K562 (cell line): ENCODE data around the gene TNFSF15. TPM values are rescaled to one million over a fixed set of nuclear protein-coding genes. Genes with fewer than 3 reads are reported as not detected.

Experiments used
- ARNT ChIP-seq, 2 experiments: fragments of 450-650 bp; IDR thresholded peaks; 2 replicates each; pipeline ENCODE4 v1.6.1; 2016; ENCODE audit warnings: mild to moderate bottlenecking in 1 of 2
- KAT8 ChIP-seq: fragments of 450-650 bp; IDR thresholded peaks from 2 replicates; pipeline ENCODE4 v1.6.1; 2016; ENCODE audit warnings: low read depth, mild to moderate bottlenecking
- NCOA2 ChIP-seq, 2 experiments: fragments of 450-650 bp; IDR thresholded peaks; 2 replicates each; pipeline ENCODE4 v1.6.1; 2018; ENCODE audit warnings: mild to moderate bottlenecking in 2 of 2, moderate library complexity in 1 of 2; ENCODE audit not compliant: partially characterized antibody in 2 of 2
- SETDB1 ChIP-seq: IDR thresholded peaks from one replicate; pipeline ENCODE4 v1.6.1; 2012; ENCODE audit warnings: low read length, control low read depth, inconsistent platforms
- ZBED1 ChIP-seq: IDR thresholded peaks from 2 replicates; pipeline ENCODE4 v1.6.1; 2014
- ZNF77 ChIP-seq: fragments of 250-450 bp; sonication (Bioruptor Pico); IDR thresholded peaks from 2 replicates; pipeline ENCODE4 v1.5.0; 2020
- polyA plus RNA-seq, 8 experiments: library from polyadenylated mRNA; depleted of rRNA in 4 of 8; stranded (reverse) in 5 of 8; unstranded in 3 of 8; fragments of >200 nt; fragmentation: Nextera tagmentation in 2 of 8; fragmentation: Illumina TruSeq in 1 of 8; extraction: Ambion mirVana in 2 of 8; extraction: Trizol in 1 of 8; gene quantifications; 2 replicates each; pipeline versions ENCODE4 v1.2.1 to v1.2.3, GENCODE V29; 2011 to 2014; ENCODE audit warnings: inconsistent platforms in 1 of 8, missing spikeins in 1 of 8
- total RNA-seq, 7 experiments: library from RNA; depleted of rRNA in 6 of 7; stranded (reverse); fragments of >200 nt in 6 of 7; fragmentation: Illumina TruSeq in 2 of 7; extraction: Trizol in 2 of 7; gene quantifications; 2 replicates each; pipeline versions ENCODE4 v1.2.1 to v1.2.3, GENCODE V29; 2011 to 2021; ENCODE audit warnings: low replicate concordance in 1 of 7
- TF ChIP-seq, protein P1 (sequence below): fragments of 200-600 bp; sonication (generic); IDR thresholded peaks from one replicate; pipeline ENCODE4 v1.6.1; 2012; ENCODE audit warnings: mild to moderate bottlenecking, low read depth, low read length, inconsistent platforms
- TF ChIP-seq, protein P2 (sequence below), 2 experiments: fragments of 450-650 bp; conservative IDR thresholded peaks; 2 replicates each; pipeline ENCODE4 v1.6.1; 2017; ENCODE audit warnings: mild to moderate bottlenecking in 2 of 2, moderate library complexity in 2 of 2

Gene TNFSF15
- total and polyA plus RNA-seq, 9 of the 15 experiments (the other 6 are each of a cell fraction or from before 2014, with no cell fraction given), result not detected

DNA sequence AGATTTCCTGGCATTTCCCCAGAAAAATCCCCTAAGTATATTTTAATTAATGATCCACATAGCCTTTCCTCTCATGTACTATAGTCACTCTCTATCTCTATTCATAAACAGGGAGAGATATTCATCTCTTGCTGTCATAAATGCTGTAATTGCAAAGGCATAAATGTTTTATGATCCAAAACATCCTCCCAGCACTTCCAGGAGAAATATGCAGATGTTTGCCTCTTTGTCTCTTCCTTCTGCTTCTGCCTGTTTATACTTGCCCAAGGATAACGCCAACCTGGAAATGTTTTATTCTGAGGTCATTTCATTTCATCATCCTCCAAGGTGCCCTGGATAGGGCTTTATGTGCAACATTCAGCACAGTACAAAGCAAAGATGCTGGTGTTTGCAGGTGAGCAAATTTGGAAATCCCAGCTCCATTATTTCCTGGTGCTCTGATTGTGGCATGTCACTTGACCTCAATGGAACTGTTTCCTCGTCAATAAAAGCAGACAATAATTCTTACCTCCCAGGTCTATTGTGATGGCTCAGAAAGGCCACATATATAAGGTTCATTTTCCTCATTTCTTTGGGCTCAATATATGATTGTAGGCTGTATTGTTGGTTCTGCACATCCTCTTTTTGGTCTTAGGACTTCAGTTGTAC, 6.9 kb downstream of the TNFSF15 start (continued):
- TF ChIP-seq, protein P1, sequence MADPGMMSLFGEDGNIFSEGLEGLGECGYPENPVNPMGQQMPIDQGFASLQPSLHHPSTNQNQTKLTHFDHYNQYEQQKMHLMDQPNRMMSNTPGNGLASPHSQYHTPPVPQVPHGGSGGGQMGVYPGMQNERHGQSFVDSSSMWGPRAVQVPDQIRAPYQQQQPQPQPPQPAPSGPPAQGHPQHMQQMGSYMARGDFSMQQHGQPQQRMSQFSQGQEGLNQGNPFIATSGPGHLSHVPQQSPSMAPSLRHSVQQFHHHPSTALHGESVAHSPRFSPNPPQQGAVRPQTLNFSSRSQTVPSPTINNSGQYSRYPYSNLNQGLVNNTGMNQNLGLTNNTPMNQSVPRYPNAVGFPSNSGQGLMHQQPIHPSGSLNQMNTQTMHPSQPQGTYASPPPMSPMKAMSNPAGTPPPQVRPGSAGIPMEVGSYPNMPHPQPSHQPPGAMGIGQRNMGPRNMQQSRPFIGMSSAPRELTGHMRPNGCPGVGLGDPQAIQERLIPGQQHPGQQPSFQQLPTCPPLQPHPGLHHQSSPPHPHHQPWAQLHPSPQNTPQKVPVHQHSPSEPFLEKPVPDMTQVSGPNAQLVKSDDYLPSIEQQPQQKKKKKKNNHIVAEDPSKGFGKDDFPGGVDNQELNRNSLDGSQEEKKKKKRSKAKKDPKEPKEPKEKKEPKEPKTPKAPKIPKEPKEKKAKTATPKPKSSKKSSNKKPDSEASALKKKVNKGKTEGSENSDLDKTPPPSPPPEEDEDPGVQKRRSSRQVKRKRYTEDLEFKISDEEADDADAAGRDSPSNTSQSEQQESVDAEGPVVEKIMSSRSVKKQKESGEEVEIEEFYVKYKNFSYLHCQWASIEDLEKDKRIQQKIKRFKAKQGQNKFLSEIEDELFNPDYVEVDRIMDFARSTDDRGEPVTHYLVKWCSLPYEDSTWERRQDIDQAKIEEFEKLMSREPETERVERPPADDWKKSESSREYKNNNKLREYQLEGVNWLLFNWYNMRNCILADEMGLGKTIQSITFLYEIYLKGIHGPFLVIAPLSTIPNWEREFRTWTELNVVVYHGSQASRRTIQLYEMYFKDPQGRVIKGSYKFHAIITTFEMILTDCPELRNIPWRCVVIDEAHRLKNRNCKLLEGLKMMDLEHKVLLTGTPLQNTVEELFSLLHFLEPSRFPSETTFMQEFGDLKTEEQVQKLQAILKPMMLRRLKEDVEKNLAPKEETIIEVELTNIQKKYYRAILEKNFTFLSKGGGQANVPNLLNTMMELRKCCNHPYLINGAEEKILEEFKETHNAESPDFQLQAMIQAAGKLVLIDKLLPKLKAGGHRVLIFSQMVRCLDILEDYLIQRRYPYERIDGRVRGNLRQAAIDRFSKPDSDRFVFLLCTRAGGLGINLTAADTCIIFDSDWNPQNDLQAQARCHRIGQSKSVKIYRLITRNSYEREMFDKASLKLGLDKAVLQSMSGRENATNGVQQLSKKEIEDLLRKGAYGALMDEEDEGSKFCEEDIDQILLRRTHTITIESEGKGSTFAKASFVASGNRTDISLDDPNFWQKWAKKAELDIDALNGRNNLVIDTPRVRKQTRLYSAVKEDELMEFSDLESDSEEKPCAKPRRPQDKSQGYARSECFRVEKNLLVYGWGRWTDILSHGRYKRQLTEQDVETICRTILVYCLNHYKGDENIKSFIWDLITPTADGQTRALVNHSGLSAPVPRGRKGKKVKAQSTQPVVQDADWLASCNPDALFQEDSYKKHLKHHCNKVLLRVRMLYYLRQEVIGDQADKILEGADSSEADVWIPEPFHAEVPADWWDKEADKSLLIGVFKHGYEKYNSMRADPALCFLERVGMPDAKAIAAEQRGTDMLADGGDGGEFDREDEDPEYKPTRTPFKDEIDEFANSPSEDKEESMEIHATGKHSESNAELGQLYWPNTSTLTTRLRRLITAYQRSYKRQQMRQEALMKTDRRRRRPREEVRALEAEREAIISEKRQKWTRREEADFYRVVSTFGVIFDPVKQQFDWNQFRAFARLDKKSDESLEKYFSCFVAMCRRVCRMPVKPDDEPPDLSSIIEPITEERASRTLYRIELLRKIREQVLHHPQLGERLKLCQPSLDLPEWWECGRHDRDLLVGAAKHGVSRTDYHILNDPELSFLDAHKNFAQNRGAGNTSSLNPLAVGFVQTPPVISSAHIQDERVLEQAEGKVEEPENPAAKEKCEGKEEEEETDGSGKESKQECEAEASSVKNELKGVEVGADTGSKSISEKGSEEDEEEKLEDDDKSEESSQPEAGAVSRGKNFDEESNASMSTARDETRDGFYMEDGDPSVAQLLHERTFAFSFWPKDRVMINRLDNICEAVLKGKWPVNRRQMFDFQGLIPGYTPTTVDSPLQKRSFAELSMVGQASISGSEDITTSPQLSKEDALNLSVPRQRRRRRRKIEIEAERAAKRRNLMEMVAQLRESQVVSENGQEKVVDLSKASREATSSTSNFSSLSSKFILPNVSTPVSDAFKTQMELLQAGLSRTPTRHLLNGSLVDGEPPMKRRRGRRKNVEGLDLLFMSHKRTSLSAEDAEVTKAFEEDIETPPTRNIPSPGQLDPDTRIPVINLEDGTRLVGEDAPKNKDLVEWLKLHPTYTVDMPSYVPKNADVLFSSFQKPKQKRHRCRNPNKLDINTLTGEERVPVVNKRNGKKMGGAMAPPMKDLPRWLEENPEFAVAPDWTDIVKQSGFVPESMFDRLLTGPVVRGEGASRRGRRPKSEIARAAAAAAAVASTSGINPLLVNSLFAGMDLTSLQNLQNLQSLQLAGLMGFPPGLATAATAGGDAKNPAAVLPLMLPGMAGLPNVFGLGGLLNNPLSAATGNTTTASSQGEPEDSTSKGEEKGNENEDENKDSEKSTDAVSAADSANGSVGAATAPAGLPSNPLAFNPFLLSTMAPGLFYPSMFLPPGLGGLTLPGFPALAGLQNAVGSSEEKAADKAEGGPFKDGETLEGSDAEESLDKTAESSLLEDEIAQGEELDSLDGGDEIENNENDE, result no peak
- TF ChIP-seq ZBED1 (no peak), ARNT (IDR thresholded peaks at IDR 0.05) (no peak), KAT8 (no peak), NCOA2 (IDR thresholded peaks at IDR 0.05; ENCODE audit: partially characterized antibody in 2 of 2) (no peak), SETDB1 (no peak), ZNF77 (no peak)
- TF ChIP-seq, protein P2, sequence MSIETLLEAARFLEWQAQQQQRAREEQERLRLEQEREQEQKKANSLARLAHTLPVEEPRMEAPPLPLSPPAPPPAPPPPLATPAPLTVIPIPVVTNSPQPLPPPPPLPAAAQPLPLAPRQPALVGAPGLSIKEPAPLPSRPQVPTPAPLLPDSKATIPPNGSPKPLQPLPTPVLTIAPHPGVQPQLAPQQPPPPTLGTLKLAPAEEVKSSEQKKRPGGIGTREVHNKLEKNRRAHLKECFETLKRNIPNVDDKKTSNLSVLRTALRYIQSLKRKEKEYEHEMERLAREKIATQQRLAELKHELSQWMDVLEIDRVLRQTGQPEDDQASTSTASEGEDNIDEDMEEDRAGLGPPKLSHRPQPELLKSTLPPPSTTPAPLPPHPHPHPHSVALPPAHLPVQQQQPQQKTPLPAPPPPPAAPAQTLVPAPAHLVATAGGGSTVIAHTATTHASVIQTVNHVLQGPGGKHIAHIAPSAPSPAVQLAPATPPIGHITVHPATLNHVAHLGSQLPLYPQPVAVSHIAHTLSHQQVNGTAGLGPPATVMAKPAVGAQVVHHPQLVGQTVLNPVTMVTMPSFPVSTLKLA (conservative IDR thresholded peaks at IDR 0.05), result no peak
